PC-3 (cell line): ENCODE data around the gene ASB9.

ENCODE experiments used
- EZH2phosphoT487 ChIP-seq: fragments of 300-600 bp; sonication (generic); IDR thresholded peaks from 2 replicates; pipeline ENCODE4 v1.6.1; 2018; ENCODE audit warnings: mild to moderate bottlenecking, antibody characterized with exemption, low read length, borderline replicate concordance
- TF ChIP-seq, protein P1 (sequence below): fragments of 300-600 bp; sonication (generic); conservative IDR thresholded peaks from 2 replicates; pipeline ENCODE4 v1.5.1; 2017; ENCODE audit warnings: antibody characterized with exemption, low read depth, mild to moderate bottlenecking, low read length

DNA sequence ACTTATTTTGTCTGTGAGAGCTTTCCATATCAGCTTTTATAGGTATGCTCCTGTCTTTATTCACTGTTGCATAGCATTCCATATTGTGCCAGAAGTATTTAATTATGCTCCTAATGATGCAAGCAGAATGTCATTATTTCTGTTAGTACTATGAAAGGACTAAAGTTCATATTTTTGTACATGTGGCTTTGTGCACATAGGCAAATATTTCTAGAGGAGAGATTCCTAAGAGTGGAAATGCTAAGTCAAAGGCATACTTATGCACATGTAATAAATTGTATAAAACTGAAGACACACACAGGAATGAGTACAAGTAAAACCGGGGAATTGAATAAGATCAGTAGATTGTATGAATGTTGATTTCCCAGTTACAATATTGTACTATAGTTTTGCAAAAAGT lies 1.9 kb upstream of the ASB9 start:
- TF ChIP-seq, protein P1, sequence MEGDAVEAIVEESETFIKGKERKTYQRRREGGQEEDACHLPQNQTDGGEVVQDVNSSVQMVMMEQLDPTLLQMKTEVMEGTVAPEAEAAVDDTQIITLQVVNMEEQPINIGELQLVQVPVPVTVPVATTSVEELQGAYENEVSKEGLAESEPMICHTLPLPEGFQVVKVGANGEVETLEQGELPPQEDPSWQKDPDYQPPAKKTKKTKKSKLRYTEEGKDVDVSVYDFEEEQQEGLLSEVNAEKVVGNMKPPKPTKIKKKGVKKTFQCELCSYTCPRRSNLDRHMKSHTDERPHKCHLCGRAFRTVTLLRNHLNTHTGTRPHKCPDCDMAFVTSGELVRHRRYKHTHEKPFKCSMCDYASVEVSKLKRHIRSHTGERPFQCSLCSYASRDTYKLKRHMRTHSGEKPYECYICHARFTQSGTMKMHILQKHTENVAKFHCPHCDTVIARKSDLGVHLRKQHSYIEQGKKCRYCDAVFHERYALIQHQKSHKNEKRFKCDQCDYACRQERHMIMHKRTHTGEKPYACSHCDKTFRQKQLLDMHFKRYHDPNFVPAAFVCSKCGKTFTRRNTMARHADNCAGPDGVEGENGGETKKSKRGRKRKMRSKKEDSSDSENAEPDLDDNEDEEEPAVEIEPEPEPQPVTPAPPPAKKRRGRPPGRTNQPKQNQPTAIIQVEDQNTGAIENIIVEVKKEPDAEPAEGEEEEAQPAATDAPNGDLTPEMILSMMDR: no peak
- no peak for TF ChIP-seq EZH2phosphoT487
